Midbrain (tissue), 1 donor: ENCODE results near the gene EXD3.

ENCODE experiments used
- DNase-seq: peaks from one replicate; lab custom pipeline; 2025; lab: John Stamatoyannopoulos, UW

EXD3 gene

GRCh38 chr9:137365552-137366444 is 57.2 kb downstream of the EXD3 start:
- DNase-seq, result no peak

DNA sequence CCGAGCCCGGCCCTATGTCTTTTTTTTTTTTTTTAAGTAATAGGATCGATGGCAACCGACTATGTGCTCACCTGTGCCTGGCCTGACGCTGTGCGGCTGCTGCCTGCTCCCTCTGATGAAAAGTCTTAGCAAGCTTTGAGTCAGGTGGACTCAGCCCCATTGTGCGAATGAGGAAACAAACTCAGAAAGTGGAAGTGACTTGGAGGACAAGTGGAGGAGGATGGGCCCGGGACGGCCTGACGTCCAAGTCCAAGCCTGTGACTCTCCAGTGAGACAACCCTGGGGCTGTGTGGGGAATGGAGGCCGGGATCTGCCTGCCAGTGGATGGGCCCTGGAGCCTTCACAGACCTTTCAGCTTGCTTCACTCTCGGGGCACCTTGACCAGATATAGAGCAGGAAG is 57.9 kb downstream of the EXD3 start:
- no peak for DNase-seq

GRCh38 chr9:137359850-137360249 is 63.1 kb downstream of the EXD3 start:
- no peak for DNase-seq

- DNase-seq, result no peak
These were observed 64.8 kb downstream of the EXD3 start for GRCh38 chr9:137358126-137358525.

GRCh38 chr9:137357166-137357565 is 65.8 kb downstream of the EXD3 start:
- DNase-seq, result no peak

DNA sequence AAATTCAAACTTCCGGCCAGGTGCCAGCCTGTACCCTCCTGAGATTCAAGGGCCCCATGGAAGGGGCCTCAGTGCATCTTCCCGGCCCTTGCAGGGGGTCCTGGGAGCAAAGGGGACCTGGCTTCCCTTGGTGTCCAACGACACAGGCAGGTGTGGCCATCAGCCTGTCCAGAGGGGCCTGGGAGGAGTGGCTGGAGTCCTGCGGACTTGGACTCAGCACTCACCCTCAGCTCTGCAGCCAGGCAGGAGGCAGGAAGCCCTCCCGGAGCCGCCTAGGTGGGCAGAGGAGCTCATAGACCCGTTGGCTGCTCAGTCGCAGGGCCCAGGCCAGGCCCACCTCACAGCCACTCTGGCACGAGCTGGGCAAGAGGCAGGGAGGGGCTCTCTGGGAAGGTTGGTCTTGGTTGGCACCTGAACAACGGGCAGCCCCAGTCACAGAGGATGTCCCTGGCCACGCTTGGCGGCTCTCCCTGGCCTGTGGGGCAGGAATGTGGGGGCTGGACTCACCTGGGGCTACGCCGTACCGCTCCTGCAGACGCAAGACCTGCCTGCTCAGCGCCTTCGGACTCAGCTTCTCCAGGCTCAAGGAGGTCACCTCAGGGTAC is 67.1 kb downstream of the EXD3 start:
- no peak for DNase-seq

DNA sequence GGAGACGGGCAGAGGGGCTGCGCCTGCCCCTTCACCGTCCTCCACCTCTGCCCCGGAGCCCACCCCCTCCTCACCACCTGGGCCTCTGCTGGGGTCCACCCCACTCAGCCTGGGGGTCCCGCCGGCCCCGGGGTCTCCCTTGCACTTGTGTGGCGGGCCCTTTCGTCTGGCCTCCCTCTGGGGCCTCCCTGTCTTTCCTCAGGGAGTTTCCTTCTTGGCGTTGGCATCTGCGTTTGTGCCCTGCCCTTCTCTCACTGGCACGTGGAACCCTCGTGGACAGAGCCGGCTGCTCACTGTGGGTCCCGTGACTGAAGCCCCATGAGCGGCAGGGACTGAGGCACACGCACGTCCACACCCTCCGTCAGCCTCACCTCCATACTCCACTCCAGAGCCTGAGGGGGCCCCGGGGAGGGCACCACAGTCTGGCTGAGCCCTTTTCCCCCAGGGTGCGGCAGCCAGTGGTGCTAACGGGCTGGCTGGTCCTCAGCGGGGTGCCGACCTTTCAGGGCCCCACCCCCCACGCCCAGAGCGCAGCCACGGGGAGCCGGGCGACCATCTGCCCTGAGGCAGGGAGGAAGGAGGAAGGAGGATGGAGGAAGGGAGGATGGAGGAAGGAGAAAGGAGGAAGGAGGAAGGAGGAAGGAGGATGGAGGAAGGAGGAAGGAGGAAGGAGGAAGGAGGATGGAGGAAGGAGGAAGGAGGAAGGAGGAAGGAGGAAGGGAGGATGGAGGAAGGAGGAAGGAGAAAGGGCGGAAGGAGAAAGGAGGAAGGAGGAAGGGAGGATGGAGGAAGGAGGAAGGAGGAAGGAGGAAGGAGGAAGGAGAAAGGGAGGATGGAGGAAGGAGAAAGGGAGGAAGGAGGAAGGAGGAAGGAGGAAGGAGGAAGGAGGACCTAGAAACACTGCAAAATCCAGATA is 67.9 kb downstream of the EXD3 start:
- DNase-seq, result no peak

- DNase-seq, result no peak
These were observed 68.7 kb downstream of the EXD3 start for GRCh38 chr9:137354153-137354844.

GRCh38 chr9:137353223-137354152 is 69.5 kb downstream of the EXD3 start:
- no peak for DNase-seq

GRCh38 chr9:137352511-137353222 is 70.3 kb downstream of the EXD3 start:
- DNase-seq, result no peak

GRCh38 chr9:137351781-137352501 is 71.0 kb downstream of the EXD3 start:
- DNase-seq, result no peak

DNA sequence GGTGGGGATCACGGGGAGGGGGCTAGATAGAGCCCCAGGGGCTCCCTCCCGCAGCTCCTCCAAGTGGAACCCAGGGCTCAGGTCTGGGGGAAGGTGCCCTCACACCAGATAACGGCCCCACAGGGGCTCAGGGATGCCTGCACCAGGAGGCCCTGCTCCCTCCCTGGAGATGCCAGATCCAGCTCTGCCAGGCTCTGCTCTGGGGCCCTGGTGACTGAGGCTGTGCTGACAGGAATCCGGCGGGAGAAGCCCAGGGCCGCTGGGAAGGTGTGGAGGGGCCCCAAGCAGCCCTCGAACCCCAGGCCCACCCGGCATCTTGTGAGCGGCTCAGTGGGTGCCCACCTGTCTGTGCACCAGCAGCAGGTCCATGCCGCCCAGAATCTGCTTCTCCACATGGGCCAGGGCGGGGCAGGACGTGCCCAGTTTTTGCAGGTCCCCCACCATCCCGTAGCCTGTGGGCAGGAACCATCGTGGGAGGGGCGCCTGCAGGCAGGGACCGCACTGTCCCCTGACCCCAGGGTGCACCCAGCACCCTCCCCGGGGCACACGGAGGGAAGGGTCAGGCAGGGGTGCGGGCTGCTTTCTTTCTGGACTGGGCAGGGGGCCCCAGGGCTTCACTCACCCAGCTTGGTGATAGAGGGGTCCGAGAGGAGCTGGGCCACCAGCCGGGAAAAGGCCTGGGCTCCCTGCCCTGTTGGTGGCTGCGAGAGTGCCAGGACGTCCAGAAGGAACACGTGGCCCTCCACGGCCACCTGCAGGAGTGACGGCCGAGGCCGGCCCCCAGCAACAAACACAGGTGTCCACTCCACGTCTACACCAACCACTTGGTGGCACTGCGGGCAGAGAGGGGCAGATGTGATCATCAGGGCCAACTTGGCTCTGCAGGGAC is 72.0 kb downstream of the EXD3 start:
- DNase-seq, result no peak

DNA sequence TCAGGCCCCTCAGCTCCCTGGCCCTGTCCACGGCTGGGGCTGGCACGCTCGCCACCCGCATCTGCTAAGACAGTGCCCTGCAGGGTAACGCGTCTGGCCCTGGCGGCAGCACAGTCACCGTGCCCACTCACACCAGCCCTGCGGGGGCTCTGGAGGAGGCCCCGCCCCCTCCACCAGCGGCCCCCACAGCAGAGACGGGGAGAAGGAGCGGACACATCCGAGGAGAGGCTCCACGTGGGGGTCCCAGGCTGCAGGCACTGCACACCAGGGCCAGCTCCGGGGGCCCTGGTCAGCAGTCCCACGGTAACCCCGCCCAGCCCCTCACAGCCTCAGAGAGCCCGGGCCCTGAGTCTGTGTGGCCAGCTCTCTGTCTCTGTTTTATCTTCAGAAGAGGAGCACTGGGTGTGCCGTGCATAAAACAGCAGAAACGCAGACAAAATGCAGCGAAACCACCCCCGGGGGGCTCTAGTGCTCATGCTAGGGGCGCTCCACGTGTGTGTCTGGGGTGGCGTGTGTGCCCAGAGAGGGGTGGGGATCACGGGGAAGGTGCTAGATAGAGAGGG is 73.4 kb downstream of the EXD3 start:
- DNase-seq, result no peak

DNA sequence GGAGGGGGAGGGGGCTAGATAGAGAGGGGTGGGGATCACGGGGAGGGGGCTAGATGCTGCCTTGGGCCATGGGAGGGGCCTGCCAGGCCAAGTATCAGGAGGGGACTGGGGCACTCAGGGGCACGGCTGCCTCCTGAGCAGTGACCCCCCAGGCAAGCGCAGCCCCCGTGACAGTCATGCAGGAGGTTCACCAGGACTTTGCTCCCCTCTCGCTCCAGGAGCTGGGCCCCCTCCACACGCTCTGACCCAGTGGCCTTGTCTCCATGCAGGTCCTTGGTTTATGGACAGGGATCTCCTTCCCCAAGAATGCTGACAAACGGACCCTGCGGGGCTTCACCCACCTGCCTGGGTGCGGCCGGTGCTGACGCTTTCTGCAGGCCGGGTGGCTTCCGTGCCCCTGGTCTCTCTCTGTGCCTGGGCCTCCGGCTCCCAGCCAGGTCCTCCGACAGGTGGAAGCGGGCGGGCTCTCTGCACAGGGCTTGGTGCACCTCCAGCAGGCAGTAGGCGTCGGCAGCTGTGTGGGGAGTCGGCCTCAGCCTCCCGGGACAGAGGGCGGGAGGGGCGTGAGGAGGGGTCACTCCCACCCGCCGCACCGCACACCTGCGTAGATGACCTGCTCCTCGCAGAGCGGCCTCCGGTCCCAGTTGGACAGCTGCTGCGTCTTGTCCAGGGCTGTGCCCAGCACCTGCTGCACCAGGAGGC is 74.0 kb downstream of the EXD3 start:
- DNase-seq, result no peak

DNA sequence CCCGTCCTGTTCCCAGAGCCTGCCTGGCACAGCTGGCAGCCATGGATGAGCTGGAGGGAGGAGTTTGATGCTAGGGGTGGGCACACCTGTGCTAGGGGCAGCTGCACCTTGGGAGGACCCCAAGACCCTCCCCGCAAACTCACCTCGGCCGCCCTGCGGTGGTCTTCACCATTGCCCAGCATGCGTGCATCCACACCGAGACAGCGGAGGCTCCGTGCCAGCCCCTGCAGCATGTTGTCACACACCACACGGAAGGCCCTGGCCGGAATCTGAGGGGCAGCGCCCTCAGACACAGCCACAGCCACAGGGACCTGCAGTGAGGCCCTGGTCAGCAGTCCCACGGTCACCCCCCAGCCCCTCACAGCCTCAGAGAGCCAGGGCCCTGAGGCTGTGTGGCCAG is 75.0 kb downstream of the EXD3 start:
- no peak for DNase-seq

- DNase-seq, result no peak
These were observed 80.5 kb downstream of the EXD3 start for GRCh38 chr9:137342482-137342881.

- DNase-seq, result no peak
These were observed 81.7 kb downstream of the EXD3 start for GRCh38 chr9:137341227-137341626.
